Right lobe of liver (tissue), 4 donors: Measurements from ENCODE around the gene FHOD1.

Experiments
- POLR2A ChIP-seq: fragments of 450-650 bp; IDR thresholded peaks from one replicate; pipeline ENCODE4 v1.6.1; 2017; ENCODE audit warnings: antibody characterized with exemption, mild to moderate bottlenecking
- TF ChIP-seq, protein P1 (sequence below), 4 donors: fragments of 200-600 bp in 3 of 4; fragments of 450-650 bp in 1 of 4; IDR thresholded peaks; one replicate each; pipeline versions ENCODE4 v1.5.1 to v1.8.0; 2016 to 2022; ENCODE audit warnings: antibody characterized with exemption in 4 of 4, mild to moderate bottlenecking in 2 of 4
- donor health status: DM: no; HTN: no; CAD: no.
- donor health status: DM: no; HTN: no; CAD: no.
- donor health status: DM: no; HTN: yes; CAD: no.

GRCh38 chr16:67215706-67216105 is 31.6 kb downstream of the FHOD1 start:
- TF ChIP-seq, protein P1, sequence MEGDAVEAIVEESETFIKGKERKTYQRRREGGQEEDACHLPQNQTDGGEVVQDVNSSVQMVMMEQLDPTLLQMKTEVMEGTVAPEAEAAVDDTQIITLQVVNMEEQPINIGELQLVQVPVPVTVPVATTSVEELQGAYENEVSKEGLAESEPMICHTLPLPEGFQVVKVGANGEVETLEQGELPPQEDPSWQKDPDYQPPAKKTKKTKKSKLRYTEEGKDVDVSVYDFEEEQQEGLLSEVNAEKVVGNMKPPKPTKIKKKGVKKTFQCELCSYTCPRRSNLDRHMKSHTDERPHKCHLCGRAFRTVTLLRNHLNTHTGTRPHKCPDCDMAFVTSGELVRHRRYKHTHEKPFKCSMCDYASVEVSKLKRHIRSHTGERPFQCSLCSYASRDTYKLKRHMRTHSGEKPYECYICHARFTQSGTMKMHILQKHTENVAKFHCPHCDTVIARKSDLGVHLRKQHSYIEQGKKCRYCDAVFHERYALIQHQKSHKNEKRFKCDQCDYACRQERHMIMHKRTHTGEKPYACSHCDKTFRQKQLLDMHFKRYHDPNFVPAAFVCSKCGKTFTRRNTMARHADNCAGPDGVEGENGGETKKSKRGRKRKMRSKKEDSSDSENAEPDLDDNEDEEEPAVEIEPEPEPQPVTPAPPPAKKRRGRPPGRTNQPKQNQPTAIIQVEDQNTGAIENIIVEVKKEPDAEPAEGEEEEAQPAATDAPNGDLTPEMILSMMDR (IDR thresholded peaks at IDR 0.05) = no peak
- TF ChIP-seq POLR2A = no peak
